Sigmoid colon (tissue), 4 donors: ENCODE data around the gene TCOF1.
A peak's percentile ranks its signal among the peaks of the same experiment; 100 is the strongest.

ENCODE experiments used
- CTCF ChIP-seq, 4 experiments: fragments of 450-650 bp in 3 of 4; fragments of 200-600 bp in 1 of 4; IDR thresholded peaks; one replicate each; pipeline ENCODE4 v1.5.1; 2016 to 2019; ENCODE audit warnings: antibody characterized with exemption in 4 of 4, mild to moderate bottlenecking in 3 of 4, moderate library complexity in 2 of 4
- EP300 ChIP-seq, 4 donors: sonication (generic); formaldehyde crosslinking; IDR thresholded peaks; one replicate each; pipeline ENCODE4 v1.6.1; 2017; ENCODE audit warnings: antibody characterized with exemption in 4 of 4
- POLR2A ChIP-seq, 2 donors: fragments of 450-650 bp; IDR thresholded peaks; one replicate each; pipeline ENCODE4 v1.6.1; 2016; ENCODE audit warnings: antibody characterized with exemption in 2 of 2, mild to moderate bottlenecking in 2 of 2, moderate library complexity in 2 of 2
- POLR2AphosphoS5 ChIP-seq, 4 donors: sonication (generic); formaldehyde crosslinking; IDR thresholded peaks; one replicate each; pipeline ENCODE4 v1.6.1; 2017; ENCODE audit warnings: antibody characterized with exemption in 4 of 4

GRCh38 chr5:150410524-150411244 lies 53.2 kb downstream of the TCOF1 start:
- TF ChIP-seq CTCF (IDR thresholded peaks at IDR 0.05) (no peak), POLR2A (IDR thresholded peaks at IDR 0.05) (no peak), POLR2AphosphoS5 (IDR thresholded peaks at IDR 0.05) (peak in 1 of 4 donors; percentile 25), EP300 (IDR thresholded peaks at IDR 0.05) (no peak)
